Spleen (tissue), 11 donors: ENCODE data around the gene PDCD4. TPM values are rescaled to one million over a fixed set of nuclear protein-coding genes. Genes with fewer than 3 reads are reported as not detected.
A peak's percentile ranks its signal among the peaks of the same experiment; 100 is the strongest.
"Not testable (repeated sequence)": the region's sequence is repeated elsewhere in the genome, so short reads cannot be mapped to it uniquely, and the experiment has no call there.

ENCODE experiments used
- DNase-seq: peaks from one replicate; pipeline ENCODE4 v3.0.0-alpha.2; 2020
- H3K27ac ChIP-seq, 8 donors: fragments of 200-600 bp; sonication (generic) in 7 of 8; 1 replicate in 4 of 8; 2 replicates in 4 of 8; pipeline versions ENCODE4 v1.5.0 to v1.8.0; 2016 to 2021; ENCODE audit warnings: inconsistent platforms in 4 of 8, mild to moderate bottlenecking in 4 of 8, moderate library complexity in 1 of 8
- H3K27me3 ChIP-seq, 7 donors: fragments of 200-600 bp; sonication (generic) in 6 of 7; replicated peaks in 1 of 7; 1 replicate in 4 of 7; 2 replicates in 3 of 7; pipeline versions ENCODE4 v1.5.0 to v1.8.0; 2016 to 2021; ENCODE audit warnings: inconsistent platforms in 3 of 7, mild to moderate bottlenecking in 1 of 7
- H3K36me3 ChIP-seq, 6 donors: fragments of 200-600 bp; sonication (generic) in 5 of 6; 1 replicate in 4 of 6; 2 replicates in 2 of 6; pipeline versions ENCODE4 v1.5.0 to v1.8.0; 2016 to 2021; ENCODE audit warnings: inconsistent platforms in 2 of 6
- H3K4me1 ChIP-seq, 6 donors: fragments of 200-600 bp; sonication (generic) in 5 of 6; 1 replicate in 3 of 6; 2 replicates in 3 of 6; pipeline versions ENCODE4 v1.5.0 to v1.8.0; 2016 to 2021; ENCODE audit warnings: inconsistent platforms in 3 of 6
- H3K4me3 ChIP-seq, 8 donors: fragments of 200-600 bp; sonication (generic) in 7 of 8; 1 replicate in 4 of 8; 2 replicates in 4 of 8; pipeline versions ENCODE4 v1.5.0 to v1.8.0; 2016 to 2021; ENCODE audit warnings: inconsistent platforms in 4 of 8, mild to moderate bottlenecking in 4 of 8, moderate library complexity in 2 of 8
- H3K9me3 ChIP-seq, 8 donors: fragments of 200-600 bp; sonication (generic) in 7 of 8; 1 replicate in 4 of 8; 2 replicates in 4 of 8; pipeline versions ENCODE4 v1.5.0 to v1.8.0; 2016 to 2021; ENCODE audit warnings: inconsistent platforms in 4 of 8
- CTCF ChIP-seq, 11 experiments: fragments of 200-600 bp in 7 of 11; fragments of 450-650 bp in 4 of 11; sonication (generic) in 4 of 11; IDR thresholded peaks in 8 of 11; conservative IDR thresholded peaks in 3 of 11; 1 replicate in 7 of 11; 2 replicates in 4 of 11; pipeline versions ENCODE4 v1.4.0 to v1.8.0; 2016 to 2021; ENCODE audit warnings: antibody characterized with exemption in 11 of 11, inconsistent platforms in 4 of 11, mild to moderate bottlenecking in 1 of 11
- POLR2A ChIP-seq, 3 donors: fragments of 450-650 bp; IDR thresholded peaks; one replicate each; pipeline ENCODE4 v1.5.1; 2017; ENCODE audit warnings: antibody characterized with exemption in 3 of 3, mild to moderate bottlenecking in 1 of 3
- POLR2AphosphoS5 ChIP-seq, 3 donors: sonication (generic); formaldehyde crosslinking; IDR thresholded peaks; one replicate each; pipeline ENCODE4 v1.5.1; 2017; ENCODE audit warnings: antibody characterized with exemption in 3 of 3
- WGBS, 5 donors: extraction: QIAGEN DNeasy Blood & Tissue Kit in 3 of 5; methylation state at CpG; one replicate each; pipeline versions ENCODE4 v1.1.5 to v1.1.7; 2013 to 2018; 5-methylcytosine and 5-hydroxymethylcytosine counted together
- intact Hi-C: fragments of 100-400 bp; cut with DNase I; formaldehyde crosslinking; loops from one replicate; pipeline ENCODE4 v1.15.0; 2023; ENCODE audit warnings: low total_unique reads
- polyA plus RNA-seq, 3 donors: library from polyadenylated mRNA; stranded (reverse); fragments of 200-250 nt; gene quantifications; one replicate each; pipeline ENCODE4 v1.2.1, GENCODE V29; 2013
- total RNA-seq, 7 donors: library from RNA; depleted of rRNA in 3 of 7; stranded (reverse); fragments of >200 nt in 3 of 7; fragmentation: NEBNext Ultra II Directional in 4 of 7; extraction: Animal tissue kit (Norgen Biotek cat#: 25700) in 4 of 7; gene quantifications; one replicate each; pipeline versions ENCODE4 v1.1.0 to v1.2.1, GENCODE V29; 2016 to 2021
- donor health status: healthy with polysubstance abuse.
- donor health status: DM: no; HTN: no; CAD: no; lungs with moderate emphysema.
- donor health status: DM: no; HTN: no; CAD: no.
- donor health status: Bipolar disorder and iron deficiency.
- donor health status: healthy.
- donor health status: DM: no; HTN: no; CAD: no.
- donor health status: DM: yes; HTN: yes; CAD: no.

PDCD4 gene
- total and polyA plus RNA-seq, 10 donors: 121 to 204 (median 161) TPM

- H3K27ac ChIP-seq: peak overlapping the region; percentile 82 to 100 (median 99)
- H3K4me1 ChIP-seq: peaks cover 74 to 92% (median 91%) of the 10 kb centered on the region in 6 donors
- H3K4me3 ChIP-seq: peak overlapping the region in 1 of 8 donors; percentile 21
- intact Hi-C loops, H3K27me3 ChIP-seq, H3K9me3 ChIP-seq, H3K36me3 ChIP-seq, DNase-seq: not testable (repeated sequence)
- TF ChIP-seq POLR2AphosphoS5 (IDR thresholded peaks at IDR 0.05): peak in 1 of 3 donors; percentile 42
- 74 to 81% (median 77%) methylated on average over 8 of the region's 8 CpGs for WGBS, 5 donors
These were observed 4.5 kb upstream of the PDCD4 start for GRCh38 chr10:110867011-110867806.

- peaks cover 69 to 88% (median 84%) of the 10 kb centered on the region in 6 donors for H3K4me1 ChIP-seq
- intact Hi-C loops: no loop called here
- no peaks in the 10 kb centered on the region for H3K27me3 ChIP-seq
- 42 to 59% (median 45%) methylated on average over 4 of the region's 4 CpGs for WGBS, 5 donors
- no peak for DNase-seq
- no peaks in the 10 kb centered on the region for H3K9me3 ChIP-seq
- H3K27ac ChIP-seq: peak overlapping the region; percentile 82 to 100 (median 99)
- H3K4me3 ChIP-seq: peak overlapping the region in 1 of 8 donors; percentile 21
- TF ChIP-seq POLR2A (IDR thresholded peaks at IDR 0.05) (no peak), POLR2AphosphoS5 (IDR thresholded peaks at IDR 0.05) (no peak), CTCF (IDR thresholded peaks at IDR 0.05 in 8 of 11, conservative IDR thresholded peaks at IDR 0.05 in 3 of 11) (no peak)
- H3K36me3 ChIP-seq: no peaks in the 10 kb centered on the region
These were observed 3.8 kb upstream of the PDCD4 start for GRCh38 chr10:110867807-110868465.

GRCh38 chr10:110868981-110869380 lies 2.7 kb upstream of the PDCD4 start:
- peak overlapping the region; percentile 68 to 100 (median 99) for H3K27ac ChIP-seq
- H3K9me3 ChIP-seq: no peaks in the 10 kb centered on the region
- peaks cover 59 to 88% (median 78%) of the 10 kb centered on the region in 6 donors for H3K4me1 ChIP-seq
- H3K4me3 ChIP-seq: peak overlapping the region in 1 of 8 donors; percentile 25
- no peak for DNase-seq
- H3K36me3 ChIP-seq: no peaks in the 10 kb centered on the region
- intact Hi-C loops: no loop called here
- TF ChIP-seq POLR2AphosphoS5 (IDR thresholded peaks at IDR 0.05) (peak in 1 of 3 donors; percentile 85), CTCF (IDR thresholded peaks at IDR 0.05 in 8 of 11, conservative IDR thresholded peaks at IDR 0.05 in 3 of 11) (no peak), POLR2A (IDR thresholded peaks at IDR 0.05) (no peak)
- no peaks in the 10 kb centered on the region for H3K27me3 ChIP-seq
- WGBS, 5 donors: 28 to 45% (median 39%) methylated on average over 6 of the region's 6 CpGs

GRCh38 chr10:110870823-110871297 lies 868 bp upstream of the PDCD4 start:
- Histone ChIP-seq H3K27me3 (no peaks in the 10 kb centered on the region), H3K4me1 (peaks cover 55 to 88% (median 78%) of the 10 kb centered on the region in 6 donors), H3K9me3 (no peaks in the 10 kb centered on the region), H3K27ac (peak overlapping the region; percentile 96 to 100 (median 99)), H3K4me3 (peak overlapping the region; percentile 78 to 96 (median 90)), H3K36me3 (peaks cover 0 to 4% (median 0%) of the 10 kb centered on the region in 6 donors)
- DNase-seq: no peak
- 59 to 68% (median 63%) methylated on average over 13 of the region's 13 CpGs for WGBS, 5 donors
- TF ChIP-seq POLR2AphosphoS5 (IDR thresholded peaks at IDR 0.05): no peak
- TF ChIP-seq POLR2A (IDR thresholded peaks at IDR 0.05): no peak
- TF ChIP-seq CTCF (IDR thresholded peaks at IDR 0.05 in 8 of 11, conservative IDR thresholded peaks at IDR 0.05 in 3 of 11): no peak
- intact Hi-C loops: loop anchor here (5.0 kb wide), 1 partner anchor 69 kb away; no protein-coding TSS in a partner anchor
